Kidney (tissue), 14 donors: ENCODE data around the gene SEMA6A. TPM values are rescaled to one million over a fixed set of nuclear protein-coding genes. Genes with fewer than 3 reads are reported as not detected.

Experiments
- DNase-seq, 5 donors: peaks; one replicate each; pipeline ENCODE4 v3.0.0-alpha.2; 2013 to 2020
- FAIRE-seq: peaks from 2 replicates; lab custom pipeline; 2012; peaks lifted over from hg19 to GRCh38; lab: Jason Lieb, UNC
- H3K27ac ChIP-seq, 2 donors: one replicate each; pipeline ENCODE4 v1.7.0; 2013; ENCODE audit warnings: low read depth in 2 of 2, low read length in 2 of 2, inconsistent platforms in 1 of 2
- H3K27me3 ChIP-seq: one replicate; pipeline ENCODE4 v1.7.1; 2013; ENCODE audit warnings: low read length, inconsistent platforms; ENCODE audit not compliant: control insufficient read depth, insufficient read depth
- H3K36me3 ChIP-seq, 3 donors: one replicate each; pipeline versions ENCODE4 v1.7.0 to v1.7.1; 2013; ENCODE audit warnings: low read length in 3 of 3, control low read depth in 1 of 3, inconsistent platforms in 1 of 3; ENCODE audit not compliant: insufficient read depth in 3 of 3, control insufficient read depth in 2 of 3
- H3K4me1 ChIP-seq, 3 donors: one replicate each; pipeline versions ENCODE4 v1.7.0 to v1.7.1; 2013; ENCODE audit warnings: low read length in 3 of 3, inconsistent platforms in 1 of 3, low read depth in 1 of 3; ENCODE audit not compliant: control insufficient read depth in 2 of 3, insufficient read depth in 2 of 3
- H3K4me3 ChIP-seq, 3 donors: one replicate each; pipeline versions ENCODE4 v1.7.0 to v1.8.1; 2013; ENCODE audit warnings: low read length in 3 of 3, control low read depth in 1 of 3, inconsistent platforms in 1 of 3
- H3K9ac ChIP-seq, 3 donors: one replicate each; pipeline versions ENCODE4 v1.7.0 to v1.7.1; 2013; ENCODE audit warnings: low read length in 3 of 3, control low read depth in 1 of 3, inconsistent platforms in 1 of 3
- H3K9me3 ChIP-seq, 3 donors: one replicate each; pipeline versions ENCODE4 v1.7.0 to v1.7.1; 2013; ENCODE audit warnings: low read length in 3 of 3, control low read depth in 1 of 3, inconsistent platforms in 1 of 3; ENCODE audit not compliant: control insufficient read depth in 2 of 3, insufficient read depth in 1 of 3
- CTCF ChIP-seq: IDR thresholded peaks from 3 replicates; pipeline ENCODE4 v1.5.1; 2012; ENCODE audit warnings: mild to moderate bottlenecking, moderate library complexity, borderline replicate concordance; ENCODE audit not compliant: insufficient read depth; ENCODE audit errors: extremely low read depth
- intact Hi-C: fragments of 100-400 bp; cut with DNase I; formaldehyde crosslinking; loops from one replicate; pipeline ENCODE4 v1.11.1; 2022
- polyA plus RNA-seq: library from polyadenylated mRNA; stranded (reverse); fragments of 350-450 nt; fragmentation: Illumina TruSeq; extraction: RNeasy Lipid Tissue Mini Kit (QIAGEN cat#74804); gene quantifications from one replicate; pipeline ENCODE4 v1.2.3, GENCODE V29; 2014; ENCODE audit warnings: low read depth, low replicate concordance; ENCODE audit not compliant: insufficient read depth
- total RNA-seq: library from RNA; stranded (reverse); fragmentation: NEBNext Ultra II Directional; extraction: Animal tissue kit (Norgen Biotek cat#: 25700); gene quantifications from one replicate; pipeline ENCODE4 v1.2.1, GENCODE V29; 2021
- donor health status: control.
- donor health status: control.
- donor health status: control.
- donor health status: control.
- donor health status: control.
- donor health status: DM: yes; HTN: yes; CAD: no.
- donor health status: Normal renal cell carcinoma (clear cell type).

Gene SEMA6A
- total and polyA plus RNA-seq, 2 donors from 2014 or later, result 4.0 to 51.6 TPM

- Histone ChIP-seq H3K36me3 (peaks cover 0 to 2% (median 0%) of the 10 kb centered on the region in 3 donors), H3K9me3 (no peaks in the 10 kb centered on the region), H3K27ac (no peak overlapping the region), H3K4me1 (peaks cover 0 to 9% (median 6%) of the 10 kb centered on the region in 3 donors), H3K27me3 (no peaks in the 10 kb centered on the region), H3K4me3 (no peak overlapping the region), H3K9ac (no peak overlapping the region)
- intact Hi-C loops, result no loop called here
- FAIRE-seq (no peak), DNase-seq (peak in 3 of 5 donors; percentile 20 to 49 (median 45))
- TF ChIP-seq CTCF, result no peak
Observed at GRCh38 chr5:116441223-116441622, 133.4 kb downstream of the SEMA6A start.

GRCh38 chr5:116440457-116441001 lies 134.1 kb downstream of the SEMA6A start:
- H3K4me1 ChIP-seq, result peaks cover 0 to 9% (median 6%) of the 10 kb centered on the region in 3 donors
- no peak for FAIRE-seq
- H3K4me3 ChIP-seq, result no peak overlapping the region
- H3K9me3 ChIP-seq, result no peaks in the 10 kb centered on the region
- H3K9ac ChIP-seq, result no peak overlapping the region
- H3K36me3 ChIP-seq, result no peaks in the 10 kb centered on the region
- DNase-seq, result no peak
- no peak for TF ChIP-seq CTCF
- no peak overlapping the region for H3K27ac ChIP-seq
- no peaks in the 10 kb centered on the region for H3K27me3 ChIP-seq
- intact Hi-C loops, result no loop called here

GRCh38 chr5:116439905-116440304 lies 134.7 kb downstream of the SEMA6A start:
- Histone ChIP-seq H3K4me3 (no peak overlapping the region), H3K4me1 (peaks cover 0 to 9% (median 6%) of the 10 kb centered on the region in 3 donors), H3K27me3 (no peaks in the 10 kb centered on the region), H3K36me3 (no peaks in the 10 kb centered on the region), H3K9ac (no peak overlapping the region), H3K27ac (no peak overlapping the region), H3K9me3 (no peaks in the 10 kb centered on the region)
- no peak for TF ChIP-seq CTCF
- no peak for FAIRE-seq
- intact Hi-C loops, result no loop called here
- no peak for DNase-seq
